ENCODE data around the gene SUSD5. TPM values are rescaled to one million over a fixed set of nuclear protein-coding genes. Genes with fewer than 3 reads are reported as not detected.

The SUSD5 gene
- total and polyA plus RNA-seq, 2 of the 13 experiments (the other 11 are each of a cell fraction or from before 2014, with no cell fraction given) = not detected

DNA sequence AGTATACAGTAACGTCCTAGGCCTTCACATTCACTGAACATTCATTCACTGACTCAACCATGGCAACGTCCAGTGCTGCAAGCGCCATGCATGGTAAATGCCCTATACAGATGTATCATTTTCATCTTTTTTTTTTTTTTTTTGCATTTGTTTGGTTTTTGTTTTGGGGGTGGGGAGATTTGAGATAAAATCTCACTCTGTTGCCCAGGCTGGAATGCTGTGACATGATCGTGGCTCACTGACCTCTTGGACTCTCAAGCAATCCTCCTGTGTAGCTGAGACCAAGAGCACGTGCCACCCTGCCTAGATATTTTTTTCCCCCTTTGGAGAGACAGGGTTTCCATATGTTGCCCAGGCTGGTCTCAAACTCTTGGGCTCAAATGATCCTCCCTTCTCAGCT is 37.4 kb downstream of the SUSD5 start (continued):
- TF ChIP-seq ELF4 (CRISPR knock-in tag; IDR thresholded peaks at IDR 0.05; ENCODE audit: borderline replicate concordance) (no peak), SMC3 (IDR thresholded peaks at IDR 0.05; ENCODE audit: low read length) (peak; percentile 17; the same call in 1 of the 2 replicates), HMG20B (CRISPR knock-in tag; conservative IDR thresholded peaks at IDR 0.05) (no peak), ZBTB1 (CRISPR knock-in tag; IDR thresholded peaks at IDR 0.05; ENCODE audit: borderline replicate concordance) (no peak), TOE1 (CRISPR knock-in tag; IDR thresholded peaks at IDR 0.05) (no peak), HHEX (CRISPR knock-in tag; IDR thresholded peaks at IDR 0.05) (peak; percentile 44; the same call in 1 of the 2 replicates), TMF1 (CRISPR knock-in tag; IDR thresholded peaks at IDR 0.05; ENCODE audit: low read depth) (no peak), GZF1 (CRISPR knock-in tag; IDR thresholded peaks at IDR 0.05) (no peak), NBN (conservative IDR thresholded peaks at IDR 0.05) (no peak), ZNF777 (CRISPR knock-in tag; IDR thresholded peaks at IDR 0.05) (no peak), FIP1L1 (IDR thresholded peaks at IDR 0.05; ENCODE audit: borderline replicate concordance, insufficient read depth, low read depth, low read length) (no peak), MED1 (CRISPR knock-in tag; IDR thresholded peaks at IDR 0.05) (peak; percentile 72), HIVEP1 (CRISPR knock-in tag; IDR thresholded peaks at IDR 0.05) (no peak), CBX2 (IDR thresholded peaks at IDR 0.05; ENCODE audit: low read depth, low read length) (no peak), CBX2 (CRISPR knock-in tag; IDR thresholded peaks at IDR 0.05; ENCODE audit: low read depth) (no peak), TEAD3 (CRISPR knock-in tag; optimal IDR thresholded peaks at IDR 0.05; ENCODE audit: borderline replicate concordance) (peak; percentile 90), SUZ12 (IDR thresholded peaks at IDR 0.05; ENCODE audit: low read depth, low read length) (no peak), GATAD2A (CRISPR knock-in tag; IDR thresholded peaks at IDR 0.05) (peak; percentile 67), ATRX (CRISPR knock-in tag; IDR thresholded peaks at IDR 0.05; ENCODE audit: borderline replicate concordance) (no peak)
- TF ChIP-seq, protein P1, sequence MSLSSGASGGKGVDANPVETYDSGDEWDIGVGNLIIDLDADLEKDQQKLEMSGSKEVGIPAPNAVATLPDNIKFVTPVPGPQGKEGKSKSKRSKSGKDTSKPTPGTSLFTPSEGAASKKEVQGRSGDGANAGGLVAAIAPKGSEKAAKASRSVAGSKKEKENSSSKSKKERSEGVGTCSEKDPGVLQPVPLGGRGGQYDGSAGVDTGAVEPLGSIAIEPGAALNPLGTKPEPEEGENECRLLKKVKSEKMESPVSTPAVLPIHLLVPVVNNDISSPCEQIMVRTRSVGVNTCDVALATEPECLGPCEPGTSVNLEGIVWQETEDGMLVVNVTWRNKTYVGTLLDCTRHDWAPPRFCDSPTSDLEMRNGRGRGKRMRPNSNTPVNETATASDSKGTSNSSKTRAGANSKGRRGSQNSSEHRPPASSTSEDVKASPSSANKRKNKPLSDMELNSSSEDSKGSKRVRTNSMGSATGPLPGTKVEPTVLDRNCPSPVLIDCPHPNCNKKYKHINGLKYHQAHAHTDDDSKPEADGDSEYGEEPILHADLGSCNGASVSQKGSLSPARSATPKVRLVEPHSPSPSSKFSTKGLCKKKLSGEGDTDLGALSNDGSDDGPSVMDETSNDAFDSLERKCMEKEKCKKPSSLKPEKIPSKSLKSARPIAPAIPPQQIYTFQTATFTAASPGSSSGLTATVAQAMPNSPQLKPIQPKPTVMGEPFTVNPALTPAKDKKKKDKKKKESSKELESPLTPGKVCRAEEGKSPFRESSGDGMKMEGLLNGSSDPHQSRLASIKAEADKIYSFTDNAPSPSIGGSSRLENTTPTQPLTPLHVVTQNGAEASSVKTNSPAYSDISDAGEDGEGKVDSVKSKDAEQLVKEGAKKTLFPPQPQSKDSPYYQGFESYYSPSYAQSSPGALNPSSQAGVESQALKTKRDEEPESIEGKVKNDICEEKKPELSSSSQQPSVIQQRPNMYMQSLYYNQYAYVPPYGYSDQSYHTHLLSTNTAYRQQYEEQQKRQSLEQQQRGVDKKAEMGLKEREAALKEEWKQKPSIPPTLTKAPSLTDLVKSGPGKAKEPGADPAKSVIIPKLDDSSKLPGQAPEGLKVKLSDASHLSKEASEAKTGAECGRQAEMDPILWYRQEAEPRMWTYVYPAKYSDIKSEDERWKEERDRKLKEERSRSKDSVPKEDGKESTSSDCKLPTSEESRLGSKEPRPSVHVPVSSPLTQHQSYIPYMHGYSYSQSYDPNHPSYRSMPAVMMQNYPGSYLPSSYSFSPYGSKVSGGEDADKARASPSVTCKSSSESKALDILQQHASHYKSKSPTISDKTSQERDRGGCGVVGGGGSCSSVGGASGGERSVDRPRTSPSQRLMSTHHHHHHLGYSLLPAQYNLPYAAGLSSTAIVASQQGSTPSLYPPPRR (CRISPR knock-in tag; IDR thresholded peaks at IDR 0.05; ENCODE audit: borderline replicate concordance) = 0 out of 2 replicates have a peak, but pooled peaks have one; percentile 34
- TF ChIP-seq, protein P2, sequence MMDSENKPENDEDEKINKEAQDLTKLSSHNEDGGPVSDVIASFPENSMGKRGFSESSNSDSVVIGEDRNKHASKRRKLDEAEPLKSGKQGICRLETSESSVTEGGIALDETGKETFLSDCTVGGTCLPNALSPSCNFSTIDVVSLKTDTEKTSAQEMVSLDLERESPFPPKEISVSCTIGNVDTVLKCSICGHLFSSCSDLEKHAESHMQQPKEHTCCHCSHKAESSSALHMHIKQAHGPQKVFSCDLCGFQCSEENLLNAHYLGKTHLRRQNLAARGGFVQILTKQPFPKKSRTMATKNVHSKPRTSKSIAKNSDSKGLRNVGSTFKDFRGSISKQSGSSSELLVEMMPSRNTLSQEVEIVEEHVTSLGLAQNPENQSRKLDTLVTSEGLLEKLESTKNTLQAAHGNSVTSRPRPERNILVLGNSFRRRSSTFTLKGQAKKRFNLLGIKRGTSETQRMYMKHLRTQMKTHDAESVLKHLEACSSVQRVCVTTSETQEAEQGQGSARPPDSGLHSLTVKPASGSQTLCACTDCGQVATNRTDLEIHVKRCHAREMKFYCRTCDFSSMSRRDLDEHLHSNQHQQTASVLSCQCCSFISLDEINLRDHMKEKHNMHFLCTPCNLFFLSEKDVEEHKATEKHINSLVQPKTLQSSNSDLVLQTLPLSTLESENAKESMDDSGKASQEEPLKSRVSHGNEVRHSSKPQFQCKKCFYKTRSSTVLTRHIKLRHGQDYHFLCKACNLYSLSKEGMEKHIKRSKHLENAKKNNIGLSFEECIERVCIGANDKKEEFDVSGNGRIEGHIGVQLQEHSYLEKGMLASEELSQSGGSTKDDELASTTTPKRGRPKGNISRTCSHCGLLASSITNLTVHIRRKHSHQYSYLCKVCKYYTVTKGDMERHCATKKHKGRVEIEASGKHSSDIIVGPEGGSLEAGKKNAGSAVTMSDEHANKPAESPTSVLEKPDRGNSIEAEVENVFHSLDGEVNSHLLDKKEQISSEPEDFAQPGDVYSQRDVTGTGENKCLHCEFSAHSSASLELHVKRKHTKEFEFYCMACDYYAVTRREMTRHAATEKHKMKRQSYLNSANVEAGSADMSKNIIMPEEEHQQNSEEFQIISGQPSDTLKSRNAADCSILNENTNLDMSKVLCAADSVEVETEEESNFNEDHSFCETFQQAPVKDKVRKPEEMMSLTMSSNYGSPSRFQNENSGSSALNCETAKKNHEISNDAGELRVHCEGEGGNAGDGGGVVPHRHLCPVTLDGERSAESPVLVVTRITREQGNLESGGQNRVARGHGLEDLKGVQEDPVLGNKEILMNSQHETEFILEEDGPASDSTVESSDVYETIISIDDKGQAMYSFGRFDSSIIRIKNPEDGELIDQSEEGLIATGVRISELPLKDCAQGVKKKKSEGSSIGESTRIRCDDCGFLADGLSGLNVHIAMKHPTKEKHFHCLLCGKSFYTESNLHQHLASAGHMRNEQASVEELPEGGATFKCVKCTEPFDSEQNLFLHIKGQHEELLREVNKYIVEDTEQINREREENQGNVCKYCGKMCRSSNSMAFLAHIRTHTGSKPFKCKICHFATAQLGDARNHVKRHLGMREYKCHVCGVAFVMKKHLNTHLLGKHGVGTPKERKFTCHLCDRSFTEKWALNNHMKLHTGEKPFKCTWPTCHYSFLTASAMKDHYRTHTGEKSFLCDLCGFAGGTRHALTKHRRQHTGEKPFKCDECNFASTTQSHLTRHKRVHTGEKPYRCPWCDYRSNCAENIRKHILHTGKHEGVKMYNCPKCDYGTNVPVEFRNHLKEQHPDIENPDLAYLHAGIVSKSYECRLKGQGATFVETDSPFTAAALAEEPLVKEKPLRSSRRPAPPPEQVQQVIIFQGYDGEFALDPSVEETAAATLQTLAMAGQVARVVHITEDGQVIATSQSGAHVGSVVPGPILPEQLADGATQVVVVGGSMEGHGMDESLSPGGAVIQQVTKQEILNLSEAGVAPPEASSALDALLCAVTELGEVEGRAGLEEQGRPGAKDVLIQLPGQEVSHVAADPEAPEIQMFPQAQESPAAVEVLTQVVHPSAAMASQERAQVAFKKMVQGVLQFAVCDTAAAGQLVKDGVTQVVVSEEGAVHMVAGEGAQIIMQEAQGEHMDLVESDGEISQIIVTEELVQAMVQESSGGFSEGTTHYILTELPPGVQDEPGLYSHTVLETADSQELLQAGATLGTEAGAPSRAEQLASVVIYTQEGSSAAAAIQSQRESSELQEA (CRISPR knock-in tag; IDR thresholded peaks at IDR 0.05; ENCODE audit: not compliant biosample characterization) = no peak
